OCI-LY1 (cell line): ENCODE results near the gene ABCB4.

Source experiments
- H2AFZ ChIP-seq: fragments of 200-600 bp; sonication (generic), shearing (Covaris generic); 2 replicates; pipeline ENCODE4 v1.6.0; 2014; ENCODE audit warnings: antibody characterized with exemption, mild to moderate bottlenecking, low read length
- H3F3A ChIP-seq: fragments of 200-600 bp; sonication (generic), shearing (Covaris generic); 2 replicates; pipeline ENCODE4 v1.6.0; 2014; ENCODE audit warnings: mild to moderate bottlenecking, antibody characterized with exemption, low read length, moderate library complexity; ENCODE audit not compliant: insufficient read depth
- H3K27ac ChIP-seq: fragments of 200-600 bp; sonication (generic); 2 replicates; pipeline ENCODE4 v1.5.1; 2014; ENCODE audit warnings: low read length, mixed run types, mild to moderate bottlenecking, low read depth; ENCODE audit not compliant: poor library complexity, severe bottlenecking
- H3K27me3 ChIP-seq: fragments of 200-600 bp; sonication (generic); 2 replicates; pipeline ENCODE4 v1.6.0; 2014; ENCODE audit warnings: antibody characterized with exemption, mild to moderate bottlenecking, low read length, moderate library complexity; ENCODE audit not compliant: insufficient read depth
- H3K36me3 ChIP-seq: fragments of 200-600 bp; sonication (generic); 2 replicates; pipeline ENCODE4 v1.6.1; 2014; ENCODE audit warnings: mild to moderate bottlenecking, antibody characterized with exemption, low read length, moderate library complexity, mixed read lengths; ENCODE audit not compliant: insufficient read depth
- H3K4me1 ChIP-seq: fragments of 200-600 bp; sonication (generic); 2 replicates; pipeline ENCODE4 v1.5.1; 2014; ENCODE audit warnings: mild to moderate bottlenecking, low read length, moderate library complexity; ENCODE audit not compliant: insufficient read depth, severe bottlenecking
- H3K4me2 ChIP-seq: fragments of 200-600 bp; sonication (generic), shearing (Covaris generic); 2 replicates; pipeline ENCODE4 v1.6.1; 2014; ENCODE audit warnings: low read length
- H3K4me3 ChIP-seq: fragments of 200-600 bp; sonication (generic); 2 replicates; pipeline ENCODE4 v1.5.1; 2014; ENCODE audit warnings: low read length, low read depth, mild to moderate bottlenecking, mixed read lengths; ENCODE audit not compliant: poor library complexity, severe bottlenecking
- H3K79me2 ChIP-seq: fragments of 200-600 bp; shearing (Covaris generic); 2 replicates; pipeline ENCODE4 v1.6.1; 2016; ENCODE audit warnings: mixed run types, low read length, mixed read lengths; ENCODE audit not compliant: insufficient read depth
- H3K9ac ChIP-seq: fragments of 200-600 bp; sonication (generic), shearing (Covaris generic); 2 replicates; pipeline ENCODE4 v1.6.1; 2014; ENCODE audit warnings: mild to moderate bottlenecking, low read length, mixed read lengths
- H3K9me2 ChIP-seq: fragments of 200-600 bp; sonication (generic), shearing (Covaris generic); 2 replicates; pipeline ENCODE4 v1.6.1; 2014; ENCODE audit warnings: low read depth, mild to moderate bottlenecking, low read length, mixed read lengths
- H3K9me3 ChIP-seq: fragments of 200-600 bp; shearing (Covaris generic); 2 replicates; pipeline ENCODE4 v1.6.1; 2014; ENCODE audit warnings: low read length, mixed read lengths
- H4K20me1 ChIP-seq: fragments of 200-600 bp; sonication (generic), shearing (Covaris generic); 2 replicates; pipeline ENCODE4 v1.6.0; 2016; ENCODE audit warnings: mild to moderate bottlenecking, low read length; ENCODE audit not compliant: insufficient read depth
- EZH2 ChIP-seq: fragments of 200-600 bp; sonication (generic), shearing (Covaris generic); IDR thresholded peaks from 2 replicates; pipeline ENCODE4 v1.8.0; 2017; ENCODE audit warnings: borderline replicate concordance, mixed run types, mild to moderate bottlenecking, antibody characterized with exemption, low read length, moderate library complexity, mixed read lengths
- TF ChIP-seq, protein P1 (sequence below): fragments of 200-600 bp; sonication (generic), shearing (Covaris generic); IDR thresholded peaks from 2 replicates; pipeline ENCODE4 v1.5.1; 2017; ENCODE audit warnings: mild to moderate bottlenecking, antibody characterized with exemption, low read length, moderate library complexity, mixed read lengths

ABCB4 gene

DNA sequence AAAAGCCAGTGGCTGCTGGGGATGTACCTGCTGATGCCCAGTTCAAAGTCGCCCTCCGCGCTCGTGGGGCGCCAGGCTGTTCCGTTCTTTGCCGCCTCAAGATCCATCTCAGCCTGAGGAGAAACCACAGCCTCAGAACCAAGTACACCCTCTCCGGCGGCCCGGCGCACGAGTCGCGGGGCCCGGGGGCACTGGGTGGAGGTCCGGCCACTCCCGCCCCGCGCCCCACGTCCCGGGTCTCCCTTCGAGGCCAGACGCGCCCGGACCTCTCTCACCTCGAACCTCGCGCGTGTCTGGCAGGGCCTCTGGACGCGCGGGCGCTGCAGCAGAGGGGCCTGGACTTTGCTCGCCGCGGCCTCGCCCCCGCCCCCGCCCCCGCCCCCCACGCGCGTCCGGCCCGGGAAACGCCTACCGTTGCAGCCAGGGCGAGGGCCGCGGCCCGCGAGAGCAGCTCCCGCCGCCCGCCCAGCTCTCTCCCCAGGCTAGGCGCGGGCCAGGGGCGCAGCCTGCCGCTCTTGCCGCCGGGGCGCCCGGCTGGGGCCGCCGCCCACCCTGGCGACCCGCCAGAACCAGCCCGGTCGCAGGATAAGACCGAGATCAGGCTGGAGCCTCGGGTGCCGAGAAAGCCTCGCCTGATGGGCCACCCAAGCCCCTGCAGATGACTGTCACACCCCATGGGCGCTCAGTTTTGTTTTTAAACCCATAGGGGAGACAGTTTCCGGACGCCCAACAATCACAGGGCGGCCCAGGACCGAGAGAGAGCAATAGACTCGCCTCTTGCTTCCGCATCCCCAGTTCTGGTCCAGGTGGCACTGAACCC, at the start of gene ABCB4:
Gene ABCB4, minus strand, starts transcription at position 322 of the 820 bp plus-strand sequence. Its CDS starts 215 bp downstream, at position 107.
- no peaks in the 10 kb centered on the region for H3K9me3 ChIP-seq
- H3K4me2 ChIP-seq = peak within 1 kb of the TSS; percentile 77
- no peaks in the 10 kb centered on the region for H3K79me2 ChIP-seq
- H3F3A ChIP-seq = no peaks in the 10 kb centered on the region; the same call in 1 of the 2 replicates
- peak within 1 kb of the TSS; percentile 88 for H3K27ac ChIP-seq
- H2AFZ ChIP-seq = peak within 1 kb of the TSS; percentile 95
- H3K4me3 ChIP-seq = peak within 1 kb of the TSS; percentile 76
- peaks cover 41% of the 10 kb centered on the region for H3K4me1 ChIP-seq
- no peaks in the 10 kb centered on the region for H3K36me3 ChIP-seq
- no peaks in the 10 kb centered on the region for H3K27me3 ChIP-seq
- no peak for TF ChIP-seq EZH2
- TF ChIP-seq, protein P1, sequence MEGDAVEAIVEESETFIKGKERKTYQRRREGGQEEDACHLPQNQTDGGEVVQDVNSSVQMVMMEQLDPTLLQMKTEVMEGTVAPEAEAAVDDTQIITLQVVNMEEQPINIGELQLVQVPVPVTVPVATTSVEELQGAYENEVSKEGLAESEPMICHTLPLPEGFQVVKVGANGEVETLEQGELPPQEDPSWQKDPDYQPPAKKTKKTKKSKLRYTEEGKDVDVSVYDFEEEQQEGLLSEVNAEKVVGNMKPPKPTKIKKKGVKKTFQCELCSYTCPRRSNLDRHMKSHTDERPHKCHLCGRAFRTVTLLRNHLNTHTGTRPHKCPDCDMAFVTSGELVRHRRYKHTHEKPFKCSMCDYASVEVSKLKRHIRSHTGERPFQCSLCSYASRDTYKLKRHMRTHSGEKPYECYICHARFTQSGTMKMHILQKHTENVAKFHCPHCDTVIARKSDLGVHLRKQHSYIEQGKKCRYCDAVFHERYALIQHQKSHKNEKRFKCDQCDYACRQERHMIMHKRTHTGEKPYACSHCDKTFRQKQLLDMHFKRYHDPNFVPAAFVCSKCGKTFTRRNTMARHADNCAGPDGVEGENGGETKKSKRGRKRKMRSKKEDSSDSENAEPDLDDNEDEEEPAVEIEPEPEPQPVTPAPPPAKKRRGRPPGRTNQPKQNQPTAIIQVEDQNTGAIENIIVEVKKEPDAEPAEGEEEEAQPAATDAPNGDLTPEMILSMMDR = no peak
- H3K9me2 ChIP-seq = no peaks in the 10 kb centered on the region
- H3K9ac ChIP-seq = peak within 1 kb of the TSS; percentile 85
- H4K20me1 ChIP-seq = no peaks in the 10 kb centered on the region

DNA sequence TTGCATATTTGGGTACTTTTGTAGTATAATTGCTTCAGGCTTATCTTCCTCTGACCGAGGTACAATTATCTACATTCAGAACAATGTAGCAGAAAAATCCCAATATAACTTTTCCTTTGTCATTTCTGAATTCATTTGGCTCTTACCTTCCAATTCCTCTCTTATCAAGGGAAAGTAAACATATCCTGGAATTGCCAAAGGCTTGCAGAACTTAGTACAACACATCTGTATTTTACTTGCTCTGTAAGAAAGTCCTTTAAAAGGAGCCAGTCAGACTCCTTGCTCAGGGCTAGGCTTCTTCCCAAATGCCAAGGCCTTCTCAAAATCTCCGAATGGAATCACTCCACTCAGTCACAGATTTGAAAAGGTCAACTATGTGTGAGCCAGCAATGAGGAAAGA, 43.3 kb upstream of the ABCB4 start:
- no peaks in the 10 kb centered on the region for H3K27me3 ChIP-seq
- no peak overlapping the region for H2AFZ ChIP-seq
- no peak overlapping the region for H3K4me2 ChIP-seq
- no peak overlapping the region for H3K27ac ChIP-seq
- H3F3A ChIP-seq = no peaks in the 10 kb centered on the region
- TF ChIP-seq, protein P1 = no peak
- no peak for TF ChIP-seq EZH2
- no peaks in the 10 kb centered on the region for H3K4me1 ChIP-seq
- no peaks in the 10 kb centered on the region for H3K9me3 ChIP-seq
- H4K20me1 ChIP-seq = no peaks in the 10 kb centered on the region
- no peaks in the 10 kb centered on the region for H3K79me2 ChIP-seq
- no peak overlapping the region for H3K4me3 ChIP-seq
- H3K9me2 ChIP-seq = no peaks in the 10 kb centered on the region
- peaks cover 6% of the 10 kb centered on the region; the same call in 1 of the 2 replicates for H3K36me3 ChIP-seq
- H3K9ac ChIP-seq = no peak overlapping the region

DNA sequence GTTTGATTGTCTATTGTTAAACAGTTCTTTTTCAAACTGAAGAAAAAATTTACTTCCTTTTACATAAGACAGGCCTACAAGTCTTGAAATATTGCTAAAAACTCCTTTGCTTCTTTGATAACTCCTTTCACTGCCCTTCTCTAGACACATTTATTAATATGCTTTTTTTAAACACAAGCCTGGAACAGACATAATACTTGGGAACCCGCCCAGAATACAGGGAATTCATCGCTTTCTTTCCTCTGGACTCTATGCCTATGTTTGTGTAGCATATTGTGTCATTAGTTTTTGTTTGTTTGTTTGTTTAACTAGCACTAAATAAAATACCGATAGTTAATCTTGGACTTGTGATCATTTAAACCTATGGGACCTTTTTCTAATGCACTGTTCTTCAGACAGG, 42.4 kb upstream of the ABCB4 start:
- H3K4me2 ChIP-seq = no peak overlapping the region
- H3K27ac ChIP-seq = no peak overlapping the region
- H2AFZ ChIP-seq = no peak overlapping the region
- no peaks in the 10 kb centered on the region for H3K9me3 ChIP-seq
- H4K20me1 ChIP-seq = no peaks in the 10 kb centered on the region
- H3K27me3 ChIP-seq = no peaks in the 10 kb centered on the region
- peaks cover 11% of the 10 kb centered on the region; the same call in 1 of the 2 replicates for H3K36me3 ChIP-seq
- H3K4me1 ChIP-seq = no peaks in the 10 kb centered on the region
- TF ChIP-seq, protein P1 = no peak
- TF ChIP-seq EZH2 = no peak
- no peak overlapping the region for H3K4me3 ChIP-seq
- no peaks in the 10 kb centered on the region for H3K79me2 ChIP-seq
- no peaks in the 10 kb centered on the region for H3F3A ChIP-seq
- no peaks in the 10 kb centered on the region for H3K9me2 ChIP-seq
- no peak overlapping the region for H3K9ac ChIP-seq
